ENCODE data around the gene ADARB2. TPM values are rescaled to one million over a fixed set of nuclear protein-coding genes. Genes with fewer than 3 reads are reported as not detected.

The ADARB2 gene
- total RNA-seq, 1 donor from 2014 or later, result not detected

DNA sequence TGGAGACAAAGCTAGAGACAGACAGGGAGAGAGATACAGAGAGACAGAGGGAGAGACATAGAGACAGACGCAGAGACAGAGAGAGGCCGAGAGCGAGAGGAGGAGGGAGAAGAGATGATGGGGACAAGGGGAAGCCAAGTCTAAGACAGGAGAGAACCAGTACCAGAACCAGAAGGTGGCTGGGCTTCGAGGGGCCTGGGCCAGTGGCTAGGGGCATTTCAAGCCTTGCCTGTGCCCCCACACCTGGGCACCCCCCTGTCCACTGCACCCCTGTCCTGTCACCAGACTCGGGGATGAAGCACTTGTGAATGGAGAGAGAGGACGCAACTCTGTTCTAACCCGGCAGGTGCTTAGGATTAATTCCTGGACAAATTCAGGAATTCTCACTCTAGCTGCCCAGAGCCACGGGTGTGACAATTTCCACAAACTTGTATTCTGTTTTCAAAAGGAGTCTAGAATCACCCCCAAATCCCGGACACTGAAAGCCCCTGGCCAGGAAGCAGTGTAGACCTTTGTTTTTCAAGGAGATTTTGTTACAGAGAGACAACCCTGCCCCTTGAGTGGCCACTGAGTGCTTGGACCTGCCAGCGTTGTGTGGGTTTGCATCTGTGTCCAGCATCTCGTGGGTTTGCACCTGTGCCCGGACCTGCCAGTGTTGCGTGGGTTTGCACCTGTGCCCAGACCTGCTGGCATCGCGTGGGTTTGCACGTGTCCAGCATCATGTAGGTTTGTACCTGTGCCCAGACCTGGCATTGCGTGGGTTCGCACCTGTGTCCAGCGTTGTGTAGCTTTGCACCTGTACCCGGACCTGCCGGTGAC, 523.9 kb downstream of the ADARB2 start:
- no peaks in the 10 kb centered on the region for H3K4me1 ChIP-seq
- H3K4me3 ChIP-seq, result no peak overlapping the region
- intact Hi-C loops (cut with DNase I), result no loop called here
- H3K27me3 ChIP-seq, result no peaks in the 10 kb centered on the region
- no peak for DNase-seq (ENCODE audit: low spot score in 2 of 2)
- no peaks in the 10 kb centered on the region for H3K36me3 ChIP-seq
- H3K27ac ChIP-seq, result no peak overlapping the region
- TF ChIP-seq, protein P1, sequence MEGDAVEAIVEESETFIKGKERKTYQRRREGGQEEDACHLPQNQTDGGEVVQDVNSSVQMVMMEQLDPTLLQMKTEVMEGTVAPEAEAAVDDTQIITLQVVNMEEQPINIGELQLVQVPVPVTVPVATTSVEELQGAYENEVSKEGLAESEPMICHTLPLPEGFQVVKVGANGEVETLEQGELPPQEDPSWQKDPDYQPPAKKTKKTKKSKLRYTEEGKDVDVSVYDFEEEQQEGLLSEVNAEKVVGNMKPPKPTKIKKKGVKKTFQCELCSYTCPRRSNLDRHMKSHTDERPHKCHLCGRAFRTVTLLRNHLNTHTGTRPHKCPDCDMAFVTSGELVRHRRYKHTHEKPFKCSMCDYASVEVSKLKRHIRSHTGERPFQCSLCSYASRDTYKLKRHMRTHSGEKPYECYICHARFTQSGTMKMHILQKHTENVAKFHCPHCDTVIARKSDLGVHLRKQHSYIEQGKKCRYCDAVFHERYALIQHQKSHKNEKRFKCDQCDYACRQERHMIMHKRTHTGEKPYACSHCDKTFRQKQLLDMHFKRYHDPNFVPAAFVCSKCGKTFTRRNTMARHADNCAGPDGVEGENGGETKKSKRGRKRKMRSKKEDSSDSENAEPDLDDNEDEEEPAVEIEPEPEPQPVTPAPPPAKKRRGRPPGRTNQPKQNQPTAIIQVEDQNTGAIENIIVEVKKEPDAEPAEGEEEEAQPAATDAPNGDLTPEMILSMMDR (IDR thresholded peaks at IDR 0.05), result no peak
- no peaks in the 10 kb centered on the region for H3K9me3 ChIP-seq

- H3K27ac ChIP-seq, result no peak overlapping the region
- DNase-seq (ENCODE audit: low spot score in 2 of 2), result no peak
- H3K4me1 ChIP-seq, result no peaks in the 10 kb centered on the region
- H3K27me3 ChIP-seq, result no peaks in the 10 kb centered on the region
- H3K36me3 ChIP-seq, result no peaks in the 10 kb centered on the region
- H3K4me3 ChIP-seq, result no peak overlapping the region
- TF ChIP-seq, protein P1 (IDR thresholded peaks at IDR 0.05), result no peak
- intact Hi-C loops (cut with DNase I), result no loop called here
- no peaks in the 10 kb centered on the region for H3K9me3 ChIP-seq
These were observed 524.7 kb downstream of the ADARB2 start for GRCh38 chr10:1212571-1213141.

DNA sequence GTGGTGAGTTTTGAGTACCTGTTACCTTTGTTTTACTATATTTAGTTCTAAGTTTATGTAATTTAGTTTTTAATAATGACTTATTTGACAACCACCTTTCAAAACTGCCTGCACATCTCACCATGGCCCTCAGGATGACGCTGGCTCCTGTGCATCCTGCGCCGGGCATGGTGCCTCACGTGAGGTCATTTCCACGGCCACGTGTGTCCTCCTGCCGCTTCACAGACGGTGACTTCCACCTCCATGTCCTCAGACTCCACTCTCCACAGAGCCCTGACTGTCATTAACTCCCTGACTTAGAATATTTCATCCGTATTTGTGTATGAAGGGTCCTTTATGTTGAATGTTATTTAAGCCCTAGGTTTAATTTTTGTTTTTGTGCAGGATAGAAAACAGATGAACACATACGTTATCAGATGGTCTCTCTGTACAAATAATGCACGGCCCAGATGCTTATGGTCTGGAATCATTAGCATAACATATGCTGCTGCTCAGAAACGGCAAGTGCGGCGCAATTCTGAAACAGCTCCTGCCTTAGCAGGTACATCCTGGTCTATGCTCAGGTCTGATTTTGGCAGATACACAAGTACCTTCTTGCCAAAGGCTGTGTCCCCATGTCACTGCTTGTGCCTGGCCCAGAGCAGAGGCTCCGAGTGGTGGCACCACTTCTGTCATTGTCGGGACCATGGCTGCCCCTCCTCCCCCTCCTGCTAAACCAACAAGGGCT, 525.3 kb downstream of the ADARB2 start:
- Histone ChIP-seq H3K4me3 (no peak overlapping the region), H3K27me3 (no peaks in the 10 kb centered on the region), H3K36me3 (no peaks in the 10 kb centered on the region), H3K4me1 (no peaks in the 10 kb centered on the region), H3K9me3 (no peaks in the 10 kb centered on the region), H3K27ac (no peak overlapping the region)
- intact Hi-C loops (cut with DNase I), result no loop called here
- no peak for DNase-seq (ENCODE audit: low spot score in 2 of 2)
- TF ChIP-seq, protein P1 (IDR thresholded peaks at IDR 0.05), result no peak

GRCh38 chr10:1210667-1211066, 526.7 kb downstream of the ADARB2 start:
- Histone ChIP-seq H3K4me1 (no peaks in the 10 kb centered on the region), H3K27me3 (no peaks in the 10 kb centered on the region), H3K36me3 (no peaks in the 10 kb centered on the region), H3K9me3 (no peaks in the 10 kb centered on the region), H3K4me3 (no peak overlapping the region), H3K27ac (no peak overlapping the region)
- TF ChIP-seq, protein P1 (IDR thresholded peaks at IDR 0.05), result no peak
- DNase-seq (ENCODE audit: low spot score in 2 of 2), result no peak
- intact Hi-C loops (cut with DNase I), result no loop called here

DNA sequence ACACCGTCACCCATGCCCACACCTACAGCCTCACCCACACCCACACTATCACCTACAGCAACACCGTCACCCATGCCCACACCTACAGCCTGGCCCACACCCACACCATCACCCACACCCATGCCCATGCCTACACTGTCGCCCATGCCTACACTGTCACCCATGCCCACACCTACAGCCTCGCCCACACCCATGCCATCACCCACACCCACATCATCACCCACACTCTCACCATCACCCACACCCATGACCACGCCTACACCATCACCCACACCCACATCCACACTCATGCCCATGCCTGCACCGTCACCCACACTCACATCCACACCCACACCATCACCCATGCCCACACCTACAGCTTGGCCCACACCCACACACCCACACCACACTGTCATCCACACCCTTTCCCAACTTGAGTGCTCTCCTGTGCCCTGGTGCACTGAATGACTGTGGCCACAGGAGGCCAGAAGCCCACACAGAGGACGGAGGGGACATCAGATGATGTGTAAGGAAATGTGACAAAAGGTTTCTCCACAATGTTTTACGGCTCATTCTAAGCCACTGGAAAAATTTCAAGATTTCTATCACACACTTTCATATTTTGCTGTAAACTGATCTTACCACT, 527.9 kb downstream of the ADARB2 start:
- no peak for DNase-seq (ENCODE audit: low spot score in 2 of 2)
- intact Hi-C loops (cut with DNase I), result no loop called here
- H3K4me1 ChIP-seq, result no peaks in the 10 kb centered on the region
- H3K36me3 ChIP-seq, result no peaks in the 10 kb centered on the region
- no peaks in the 10 kb centered on the region for H3K9me3 ChIP-seq
- H3K27ac ChIP-seq, result no peak overlapping the region
- TF ChIP-seq, protein P1 (IDR thresholded peaks at IDR 0.05), result no peak
- H3K27me3 ChIP-seq, result no peaks in the 10 kb centered on the region
- H3K4me3 ChIP-seq, result no peak overlapping the region

Measured in ascending aorta (tissue), 2 donors.